Measurements from ENCODE around the gene OBSL1.

Gene OBSL1

GRCh38 chr2:219511547-219512325 lies 59.6 kb downstream of the OBSL1 start:
- no peak for FAIRE-seq

- no peak for FAIRE-seq
Measured at GRCh38 chr2:219510512-219511135, 60.7 kb downstream of the OBSL1 start.

- FAIRE-seq = no peak
Measured at GRCh38 chr2:219509780-219510511, 61.4 kb downstream of the OBSL1 start.

GRCh38 chr2:219508971-219509779 lies 62.2 kb downstream of the OBSL1 start:
- FAIRE-seq = no peak

GRCh38 chr2:219508444-219508734 lies 63.0 kb downstream of the OBSL1 start:
- FAIRE-seq = no peak

- FAIRE-seq = no peak
Measured at GRCh38 chr2:219507581-219508443, 63.5 kb downstream of the OBSL1 start.

GRCh38 chr2:219506802-219507526 lies 64.4 kb downstream of the OBSL1 start:
- no peak for FAIRE-seq

GRCh38 chr2:219506153-219506801 lies 65.1 kb downstream of the OBSL1 start:
- FAIRE-seq = no peak

GRCh38 chr2:219505585-219505984 lies 65.8 kb downstream of the OBSL1 start:
- no peak for FAIRE-seq

GRCh38 chr2:219502618-219503017 lies 68.7 kb downstream of the OBSL1 start:
- no peak for FAIRE-seq

- no peak for FAIRE-seq
Measured at GRCh38 chr2:219501849-219502248, 69.5 kb downstream of the OBSL1 start.

Data from islet of Langerhans (tissue), 1 donor.